Stimulated activated memory B cell treated with anti-CD40 and anti-IgM and Interleukin-4, amounts not matched to agents 10 μg/mL and 1 μg/mL and 100 μg/mL, for 72 hours (primary cell): Measurements from ENCODE around the gene GRK6.
"Not testable (repeated sequence)": the region's sequence is repeated elsewhere in the genome, so short reads cannot be mapped to it uniquely, and the experiment has no call there.

Experiments
- ATAC-seq: fragments of 150-1000 bp; cut with Tn5 transposase; 2 replicates; pipeline ENCODE4 v1.10.0; 2021
- H3K27ac Mint-ChIP-seq: one replicate; pipeline ENCODE4 v1.8.0; 2022; ENCODE audit warnings: mild to moderate bottlenecking, mixed read lengths
- H3K27me3 Mint-ChIP-seq: one replicate; pipeline ENCODE4 v1.8.0; 2022; ENCODE audit warnings: mixed read lengths
- H3K36me3 Mint-ChIP-seq: one replicate; pipeline ENCODE4 v1.8.0; 2022; ENCODE audit warnings: mixed read lengths
- H3K4me1 Mint-ChIP-seq: one replicate; pipeline ENCODE4 v1.8.0; 2022; ENCODE audit warnings: mixed read lengths
- H3K4me3 Mint-ChIP-seq: one replicate; pipeline ENCODE4 v1.8.0; 2022; ENCODE audit warnings: mild to moderate bottlenecking, moderate library complexity, mixed read lengths
- H3K9me3 Mint-ChIP-seq: one replicate; pipeline ENCODE4 v1.8.0; 2022; ENCODE audit warnings: mixed read lengths

Gene GRK6

DNA sequence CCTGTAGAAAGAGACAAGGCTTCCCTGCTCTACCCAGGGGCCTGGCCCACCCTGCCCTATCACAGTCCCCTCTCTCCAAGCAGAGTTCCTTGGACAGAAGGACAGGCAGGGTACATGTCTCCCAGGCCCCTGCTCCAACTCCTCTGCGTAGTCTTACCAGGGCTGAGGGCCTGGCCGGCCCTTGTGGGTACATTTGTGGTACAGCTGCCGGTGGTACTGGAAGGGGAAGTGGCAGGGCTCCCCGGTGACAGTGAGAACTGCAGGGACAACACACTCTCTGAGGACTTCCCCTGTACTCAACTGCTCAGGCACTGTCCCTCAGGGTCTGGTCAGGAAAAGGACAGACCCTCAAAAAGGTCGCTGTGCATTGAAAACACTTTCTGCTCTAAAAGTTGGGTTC lies 20.7 kb upstream of the GRK6 start:
- H3K36me3 Mint-ChIP-seq = no peaks in the 10 kb centered on the region
- no peak overlapping the region for H3K4me3 Mint-ChIP-seq
- peaks cover 27% of the 10 kb centered on the region for H3K27me3 Mint-ChIP-seq
- peak overlapping the region; percentile 51 for H3K27ac Mint-ChIP-seq
- peaks cover 43% of the 10 kb centered on the region for H3K4me1 Mint-ChIP-seq
- peak; percentile 72 for ATAC-seq
- no peaks in the 10 kb centered on the region for H3K9me3 Mint-ChIP-seq

- Mint-ChIP-seq H3K9me3 (no peaks in the 10 kb centered on the region), H3K4me1 (peaks cover 32% of the 10 kb centered on the region), H3K27ac (no peak within 1 kb of the TSS), H3K4me3 (no peak within 1 kb of the TSS), H3K27me3 (no peaks in the 10 kb centered on the region), H3K36me3 (no peaks in the 10 kb centered on the region)
- ATAC-seq = no peak
Measured at GRCh38 chr5:177409043-177409801, 17.3 kb upstream of the GRK6 start, which contains the start of gene F12. Gene F12, minus strand, starts transcription at chr5:177409564. Its CDS starts 37 bp downstream, at chr5:177409527.

GRCh38 chr5:177410575-177410974 lies 15.9 kb upstream of the GRK6 start:
- Mint-ChIP-seq H3K27ac (no peak overlapping the region), H3K4me1 (peaks cover 18% of the 10 kb centered on the region), H3K36me3 (no peaks in the 10 kb centered on the region), H3K9me3 (no peaks in the 10 kb centered on the region), H3K4me3 (no peak overlapping the region), H3K27me3 (no peaks in the 10 kb centered on the region)
- ATAC-seq = no peak

GRCh38 chr5:177412603-177413233 lies 13.8 kb upstream of the GRK6 start:
- Mint-ChIP-seq H3K27ac (no peak overlapping the region), H3K36me3 (no peaks in the 10 kb centered on the region), H3K27me3 (no peaks in the 10 kb centered on the region), H3K9me3 (no peaks in the 10 kb centered on the region), H3K4me3 (peak overlapping the region; percentile 41), H3K4me1 (peaks cover 10% of the 10 kb centered on the region)
- peak; percentile 55 for ATAC-seq

GRCh38 chr5:177414481-177414880 lies 12.0 kb upstream of the GRK6 start:
- Mint-ChIP-seq H3K27me3 (no peaks in the 10 kb centered on the region), H3K9me3 (no peaks in the 10 kb centered on the region), H3K27ac (no peak overlapping the region), H3K36me3 (no peaks in the 10 kb centered on the region), H3K4me3 (no peak overlapping the region), H3K4me1 (peaks cover 10% of the 10 kb centered on the region)
- ATAC-seq = no peak

- not testable (repeated sequence) for H3K4me1 Mint-ChIP-seq, H3K27ac Mint-ChIP-seq, ATAC-seq, H3K9me3 Mint-ChIP-seq, H3K27me3 Mint-ChIP-seq, H3K36me3 Mint-ChIP-seq, H3K4me3 Mint-ChIP-seq
Measured at GRCh38 chr5:177417081-177417480, 9.4 kb upstream of the GRK6 start.

GRCh38 chr5:177419046-177419445 lies 7.4 kb upstream of the GRK6 start:
- no peaks in the 10 kb centered on the region for H3K9me3 Mint-ChIP-seq
- H3K4me3 Mint-ChIP-seq = no peak overlapping the region

GRCh38 chr5:177420472-177420871 lies 6.0 kb upstream of the GRK6 start:
- not testable (repeated sequence) for H3K9me3 Mint-ChIP-seq, H3K4me1 Mint-ChIP-seq, H3K27ac Mint-ChIP-seq, H3K36me3 Mint-ChIP-seq, ATAC-seq, H3K27me3 Mint-ChIP-seq, H3K4me3 Mint-ChIP-seq

More at GRCh38 chr5:177419046-177419445, 7.4 kb upstream of the GRK6 start:
- ATAC-seq = no peak
- Mint-ChIP-seq H3K36me3 (no peaks in the 10 kb centered on the region), H3K27me3 (no peaks in the 10 kb centered on the region), H3K4me1 (no peaks in the 10 kb centered on the region), H3K27ac (no peak overlapping the region)

- H3K27ac Mint-ChIP-seq = no peak overlapping the region
- peaks cover 11% of the 10 kb centered on the region for H3K4me1 Mint-ChIP-seq
- no peaks in the 10 kb centered on the region for H3K36me3 Mint-ChIP-seq
- H3K9me3 Mint-ChIP-seq = no peaks in the 10 kb centered on the region
- H3K4me3 Mint-ChIP-seq = no peak overlapping the region
- H3K27me3 Mint-ChIP-seq = no peaks in the 10 kb centered on the region
- no peak for ATAC-seq
Measured at GRCh38 chr5:177421062-177421798, 5.2 kb upstream of the GRK6 start.

- Mint-ChIP-seq H3K27me3 (no peaks in the 10 kb centered on the region), H3K36me3 (no peaks in the 10 kb centered on the region), H3K4me3 (no peak overlapping the region), H3K27ac (no peak overlapping the region), H3K9me3 (no peaks in the 10 kb centered on the region), H3K4me1 (peaks cover 28% of the 10 kb centered on the region)
- no peak for ATAC-seq
Measured at GRCh38 chr5:177423671-177424070, 2.8 kb upstream of the GRK6 start.

- Mint-ChIP-seq H3K9me3 (no peaks in the 10 kb centered on the region), H3K36me3 (no peaks in the 10 kb centered on the region), H3K27me3 (no peaks in the 10 kb centered on the region), H3K4me1 (peaks cover 44% of the 10 kb centered on the region), H3K4me3 (peak overlapping the region; percentile 81), H3K27ac (peak overlapping the region; percentile 71)
- ATAC-seq = no peak
Measured at GRCh38 chr5:177425196-177425800, 1.2 kb upstream of the GRK6 start.

DNA sequence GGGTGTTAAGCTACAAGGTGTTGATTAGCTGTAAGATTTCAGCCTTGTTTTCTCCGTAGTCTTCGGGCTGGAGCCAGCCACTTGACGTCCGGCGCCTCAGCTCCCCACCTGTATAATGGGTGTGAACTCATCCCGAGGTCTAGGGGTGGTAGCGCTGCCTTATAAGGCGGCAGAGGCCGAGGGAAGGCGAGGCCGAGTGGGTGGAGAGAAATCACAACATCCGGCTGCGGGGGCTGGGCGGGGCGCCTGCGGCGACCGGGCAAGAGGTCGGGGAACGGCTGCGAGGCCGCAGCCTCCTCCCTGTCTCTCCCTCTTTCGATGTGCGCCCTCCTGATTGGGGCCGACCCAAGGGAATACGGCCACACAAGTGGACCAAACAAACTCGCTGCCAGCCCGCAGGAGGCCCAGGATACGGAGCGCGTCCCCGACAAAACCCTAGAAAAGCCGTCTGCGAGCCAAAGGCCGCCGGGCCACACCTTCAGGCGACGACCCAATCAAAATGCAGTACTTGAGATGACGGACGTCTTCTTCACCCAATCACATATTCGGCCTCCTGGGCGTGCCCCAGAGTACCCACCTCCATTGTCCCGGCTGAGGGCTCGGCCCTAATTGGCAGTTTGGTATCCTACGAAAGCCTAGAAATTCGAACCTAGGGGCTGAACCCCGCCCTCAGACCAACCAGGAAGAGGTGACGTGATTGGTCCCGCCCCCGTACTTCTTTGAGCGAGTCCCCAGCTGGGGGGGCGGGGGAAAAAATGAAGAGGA lies 493 bp upstream of the GRK6 start:
- peak overlapping the region; percentile 71 for H3K27ac Mint-ChIP-seq
- peak; percentile 93 for ATAC-seq
- no peaks in the 10 kb centered on the region for H3K27me3 Mint-ChIP-seq
- H3K4me3 Mint-ChIP-seq = peak overlapping the region; percentile 81
- no peaks in the 10 kb centered on the region for H3K9me3 Mint-ChIP-seq
- H3K36me3 Mint-ChIP-seq = peaks cover 5% of the 10 kb centered on the region
- H3K4me1 Mint-ChIP-seq = peaks cover 51% of the 10 kb centered on the region

DNA sequence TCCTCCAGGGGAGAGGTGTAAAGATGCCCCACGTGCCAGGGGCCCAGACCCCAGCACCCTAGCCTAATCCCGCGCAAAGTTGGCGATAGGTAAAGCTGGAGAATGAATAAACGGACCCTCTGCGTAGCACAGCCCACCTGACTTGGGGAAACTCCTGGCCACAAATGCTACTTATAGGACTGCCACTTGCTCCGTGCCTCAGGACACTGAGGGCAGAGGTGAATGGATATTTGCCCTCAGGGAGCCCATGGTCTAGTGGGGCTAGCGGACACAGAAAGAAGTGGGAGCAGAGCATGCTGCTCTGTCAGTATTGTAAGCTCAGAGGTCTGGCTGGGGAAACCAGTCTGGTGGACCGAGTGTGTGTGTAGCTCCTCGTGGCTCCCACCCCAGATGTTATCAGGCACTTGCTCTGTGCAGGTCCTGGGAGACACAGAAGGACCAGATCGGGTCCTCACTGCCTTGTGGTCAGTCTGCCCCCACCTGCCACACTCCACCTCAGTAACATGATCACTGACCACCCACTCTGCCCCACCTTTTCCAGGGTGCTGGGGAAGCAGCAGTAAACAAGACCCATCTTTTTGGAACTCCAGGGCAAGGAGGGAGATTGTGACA lies 841 bp downstream of the GRK6 start:
- no peaks in the 10 kb centered on the region for H3K27me3 Mint-ChIP-seq
- H3K27ac Mint-ChIP-seq = peak overlapping the region; percentile 71
- peak overlapping the region; percentile 92 for H3K4me3 Mint-ChIP-seq
- H3K9me3 Mint-ChIP-seq = no peaks in the 10 kb centered on the region
- H3K4me1 Mint-ChIP-seq = peaks cover 65% of the 10 kb centered on the region
- ATAC-seq = no peak
- peaks cover 10% of the 10 kb centered on the region for H3K36me3 Mint-ChIP-seq

DNA sequence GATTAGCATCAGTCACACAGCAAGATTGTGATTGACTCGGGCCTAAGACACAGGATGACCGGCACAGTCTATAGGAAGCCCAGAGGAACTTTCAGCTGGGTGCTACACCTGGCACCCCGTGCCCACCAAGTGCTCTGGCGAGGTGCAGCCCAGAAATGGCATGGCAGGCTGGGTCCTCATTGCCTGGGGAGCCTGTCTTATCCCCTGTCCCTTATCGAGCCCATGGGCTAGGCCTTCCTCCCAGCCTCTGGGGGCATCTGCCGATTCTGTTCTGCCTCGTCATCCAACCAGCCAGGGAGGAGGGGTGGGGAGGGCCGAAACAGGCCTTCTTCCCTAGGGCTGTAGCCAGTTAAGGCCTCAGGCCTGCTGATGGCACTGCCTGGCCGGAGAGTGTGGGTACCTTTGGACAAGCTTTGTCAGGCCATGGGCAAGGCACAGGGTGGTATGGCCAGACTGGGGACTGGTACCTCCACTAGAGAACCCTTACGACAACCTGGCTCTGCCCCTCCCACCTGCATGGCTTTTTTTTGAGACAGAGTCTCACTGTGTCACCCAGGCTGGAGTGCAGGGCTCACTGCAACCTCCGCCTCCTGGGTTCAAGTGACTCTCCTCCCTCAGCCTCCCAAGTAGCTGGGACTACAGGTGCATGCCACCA lies 1.6 kb downstream of the GRK6 start:
- no peak for ATAC-seq
- Mint-ChIP-seq H3K9me3 (no peaks in the 10 kb centered on the region), H3K27ac (peak overlapping the region; percentile 71), H3K36me3 (peaks cover 14% of the 10 kb centered on the region), H3K4me1 (peaks cover 71% of the 10 kb centered on the region), H3K27me3 (no peaks in the 10 kb centered on the region), H3K4me3 (peak overlapping the region; percentile 92)
